Esophagus muscularis mucosa (tissue), 4 donors: ENCODE measurements around the gene OR4D1.

Source experiments
- CTCF ChIP-seq, 3 experiments: fragments of 200-600 bp in 2 of 3; fragments of 450-650 bp in 1 of 3; sonication (generic) in 2 of 3; IDR thresholded peaks; one replicate each; pipeline ENCODE4 v1.5.1; 2017 to 2019; ENCODE audit warnings: antibody characterized with exemption in 3 of 3, mild to moderate bottlenecking in 2 of 3, moderate library complexity in 1 of 3
- EP300 ChIP-seq: sonication (generic); formaldehyde crosslinking; IDR thresholded peaks from one replicate; pipeline ENCODE4 v1.6.1; 2017; ENCODE audit warnings: antibody characterized with exemption
- POLR2A ChIP-seq: fragments of 450-650 bp; IDR thresholded peaks from one replicate; pipeline ENCODE4 v1.6.1; 2017; ENCODE audit warnings: antibody characterized with exemption, moderate library complexity, mild to moderate bottlenecking, low read depth
- POLR2AphosphoS5 ChIP-seq, 2 donors: sonication (generic); formaldehyde crosslinking; IDR thresholded peaks; one replicate each; pipeline ENCODE4 v1.6.1; 2017; ENCODE audit warnings: antibody characterized with exemption in 2 of 2

GRCh38 chr17:58176200-58176599 is 28.0 kb downstream of the OR4D1 start:
- TF ChIP-seq POLR2AphosphoS5 (IDR thresholded peaks at IDR 0.05) (no peak), CTCF (IDR thresholded peaks at IDR 0.05) (no peak), POLR2A (no peak), EP300 (no peak)
